Fibroblast of villous mesenchyme (primary cell): ENCODE data around the gene ADH1A. TPM values are rescaled to one million over a fixed set of nuclear protein-coding genes. Genes with fewer than 3 reads are reported as not detected.
A peak's percentile ranks its signal among the peaks of the same experiment; 100 is the strongest.

Experiments
- DNase-seq: peaks from one replicate; pipeline ENCODE4 v3.0.0-alpha.2; 2010; ENCODE audit warnings: low read depth
- H3K4me3 ChIP-seq: 2 replicates; pipeline ENCODE4 v1.5.1; 2011; ENCODE audit warnings: low read depth, mild to moderate bottlenecking, low read length
- CTCF ChIP-seq: IDR thresholded peaks from 2 replicates; pipeline ENCODE4 v1.5.1; 2012; ENCODE audit warnings: low read depth, mild to moderate bottlenecking, low read length; ENCODE audit not compliant: insufficient read depth
- total RNA-seq: library from RNA; depleted of rRNA; stranded (reverse); fragments of >200 nt; gene quantifications from 2 replicates; pipeline ENCODE4 v1.2.3, GENCODE V29; 2012

ADH1A gene
- total RNA-seq, 1 donor = not detected

- TF ChIP-seq CTCF = no peak
- DNase-seq = no peak
- H3K4me3 ChIP-seq = no peak overlapping the region
Observed at GRCh38 chr4:99314211-99314610, 23.4 kb upstream of the ADH1A start.

DNA sequence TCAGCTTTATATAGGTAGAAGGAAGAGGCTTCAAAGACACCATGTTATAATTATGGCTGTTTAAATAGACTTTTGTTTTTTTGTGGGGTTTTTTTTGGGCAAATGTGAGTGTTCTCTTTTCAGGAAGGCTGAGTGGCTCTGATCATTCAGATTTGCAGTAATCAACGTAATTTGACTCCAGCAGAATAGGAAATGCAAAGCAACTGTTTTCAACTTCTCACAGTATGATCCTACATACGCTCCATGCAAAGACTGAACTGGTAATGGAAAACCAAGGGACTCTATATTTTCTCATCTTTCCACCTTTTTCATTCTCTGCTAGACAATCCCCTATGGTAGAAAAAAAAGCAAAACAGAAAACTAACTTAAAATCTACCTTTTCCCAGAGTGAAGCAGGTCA is 19.6 kb upstream of the ADH1A start:
- TF ChIP-seq CTCF = no peak
- H3K4me3 ChIP-seq = no peak overlapping the region
- no peak for DNase-seq

- DNase-seq = no peak
- H3K4me3 ChIP-seq = no peak overlapping the region
- TF ChIP-seq CTCF = no peak
Observed at GRCh38 chr4:99305638-99306400, 15.0 kb upstream of the ADH1A start.

DNA sequence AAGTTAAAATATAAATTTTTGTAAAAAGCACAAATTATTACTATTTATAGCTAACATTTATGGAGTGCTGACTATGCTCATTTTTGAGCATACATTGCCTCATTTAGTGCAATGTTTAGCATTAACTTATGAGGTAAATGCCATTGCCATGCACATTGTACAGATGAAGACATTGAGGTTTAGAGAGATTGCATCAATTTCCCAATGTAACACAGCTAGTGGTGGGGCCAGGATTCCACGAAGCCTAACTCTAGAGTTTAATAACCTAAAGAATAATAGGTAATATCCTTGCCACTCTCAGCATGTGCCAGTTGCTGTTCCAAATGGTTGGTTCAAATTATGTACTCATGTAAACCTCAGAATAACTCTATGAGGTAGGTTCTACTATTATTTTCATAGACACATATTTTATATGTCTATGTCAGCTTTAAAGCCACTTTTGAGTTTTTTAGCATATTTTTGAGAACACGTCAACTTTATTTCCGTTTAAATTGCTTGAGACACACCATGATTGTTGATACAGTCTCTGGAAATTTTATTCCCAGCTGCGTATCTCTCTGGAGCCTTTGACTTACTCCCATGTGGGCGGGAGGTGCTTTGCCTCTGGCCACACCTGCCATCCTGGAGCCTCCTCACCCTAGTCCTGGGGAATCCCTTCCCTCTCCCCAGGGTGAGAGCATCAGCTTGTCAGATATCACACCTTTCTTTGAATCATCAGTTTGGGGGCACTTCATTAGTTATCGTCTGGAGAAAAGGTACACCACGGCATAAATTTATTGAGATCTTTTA is 10.8 kb upstream of the ADH1A start:
- DNase-seq = peak; percentile 76
- TF ChIP-seq CTCF = no peak
- no peak overlapping the region for H3K4me3 ChIP-seq

DNA sequence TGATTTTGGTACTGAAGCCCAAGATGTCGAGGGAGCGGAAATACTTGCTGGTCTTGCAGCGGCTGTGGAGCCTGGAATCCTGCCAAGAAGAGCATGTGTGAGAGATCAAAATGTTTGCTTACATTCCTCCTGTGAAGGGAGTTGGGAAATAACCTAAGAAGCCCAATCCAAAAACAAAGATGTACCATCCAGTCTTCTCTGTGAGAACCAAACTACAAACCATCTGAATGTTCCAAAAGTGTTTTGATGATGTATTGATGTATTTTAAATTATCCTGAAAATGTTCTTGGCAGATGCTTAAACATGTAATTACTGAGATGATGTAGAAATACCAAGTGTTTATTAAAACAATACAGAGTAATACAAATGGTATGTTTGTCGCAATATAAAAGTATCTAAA is 10.1 kb upstream of the ADH1A start:
- DNase-seq = peak; percentile 98
- no peak for TF ChIP-seq CTCF
- H3K4me3 ChIP-seq = no peak overlapping the region

GRCh38 chr4:99293357-99293756 is 2.6 kb upstream of the ADH1A start:
- no peak for DNase-seq
- no peak for TF ChIP-seq CTCF
- no peak overlapping the region for H3K4me3 ChIP-seq

GRCh38 chr4:99285387-99285786 is 5.4 kb downstream of the ADH1A start:
- no peak for TF ChIP-seq CTCF
- H3K4me3 ChIP-seq = no peak overlapping the region
- no peak for DNase-seq
